HG02763 (cell line): ENCODE measurements around the gene LEMD1.

ENCODE experiments used
- ATAC-seq: cut with Tn5 transposase; IDR thresholded peaks from one replicate; pipeline ENCODE4 v1.9.1; 2021; ENCODE audit warnings: mild to moderate bottlenecking, moderate library complexity; ENCODE audit not compliant: unreplicated experiment

Gene LEMD1

GRCh38 chr1:205421798-205422197, at the start of gene LEMD1:
Gene LEMD1, minus strand, starts transcription at chr1:205422056. Its CDS starts 1,520 bp downstream, at chr1:205420536.
- no peak for ATAC-seq

DNA sequence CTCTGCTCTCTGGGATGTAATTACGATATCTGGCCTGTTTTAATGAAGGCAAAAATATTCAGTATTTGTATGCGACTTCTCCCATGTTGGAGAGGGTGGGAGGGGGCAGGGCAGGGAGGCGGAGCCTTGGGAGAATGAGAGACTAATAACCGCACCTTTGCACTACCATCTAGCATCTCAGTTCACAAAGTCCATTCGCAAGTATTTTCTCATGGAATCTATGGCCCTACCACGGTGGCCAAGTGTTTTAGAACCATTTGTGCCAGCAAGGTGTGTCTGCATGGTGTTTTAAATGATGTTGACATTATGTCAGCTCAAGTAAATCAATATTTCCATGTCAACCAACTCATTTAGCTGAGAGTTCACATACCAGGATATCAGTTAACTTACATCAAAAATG, 48.3 kb upstream of the LEMD1 start:
- ATAC-seq = no peak

DNA sequence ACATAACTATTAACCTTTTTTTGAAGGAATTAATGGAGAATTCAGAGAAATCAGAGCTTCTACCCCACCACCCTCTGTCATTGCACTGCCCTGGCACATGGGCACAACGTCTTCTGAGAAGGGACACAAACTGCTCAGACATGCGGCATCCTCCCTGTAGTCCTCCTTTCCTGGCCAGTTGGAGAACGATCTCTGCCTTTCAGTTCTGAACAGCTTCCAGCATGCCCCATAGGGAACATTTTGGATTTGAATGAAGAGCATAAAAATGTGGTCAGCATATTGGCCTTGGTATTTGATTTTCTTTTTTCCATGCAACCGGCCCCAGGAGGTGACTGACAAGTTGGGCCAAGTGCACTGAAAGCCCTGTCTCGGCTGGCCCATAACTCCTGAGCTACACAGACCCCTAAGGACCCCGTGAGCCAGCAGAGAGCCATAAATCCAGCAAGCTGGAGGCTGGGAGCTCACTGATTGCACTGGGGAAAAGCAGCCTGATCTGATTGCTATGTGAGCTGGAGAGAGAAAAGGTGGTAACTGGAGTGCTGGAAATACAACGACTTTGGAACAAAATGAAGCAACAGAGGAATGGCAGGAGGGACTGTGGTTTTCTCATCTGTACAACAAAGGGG, 44.9 kb upstream of the LEMD1 start:
- ATAC-seq = no peak

GRCh38 chr1:205465392-205465791, 43.5 kb upstream of the LEMD1 start:
- ATAC-seq = no peak

DNA sequence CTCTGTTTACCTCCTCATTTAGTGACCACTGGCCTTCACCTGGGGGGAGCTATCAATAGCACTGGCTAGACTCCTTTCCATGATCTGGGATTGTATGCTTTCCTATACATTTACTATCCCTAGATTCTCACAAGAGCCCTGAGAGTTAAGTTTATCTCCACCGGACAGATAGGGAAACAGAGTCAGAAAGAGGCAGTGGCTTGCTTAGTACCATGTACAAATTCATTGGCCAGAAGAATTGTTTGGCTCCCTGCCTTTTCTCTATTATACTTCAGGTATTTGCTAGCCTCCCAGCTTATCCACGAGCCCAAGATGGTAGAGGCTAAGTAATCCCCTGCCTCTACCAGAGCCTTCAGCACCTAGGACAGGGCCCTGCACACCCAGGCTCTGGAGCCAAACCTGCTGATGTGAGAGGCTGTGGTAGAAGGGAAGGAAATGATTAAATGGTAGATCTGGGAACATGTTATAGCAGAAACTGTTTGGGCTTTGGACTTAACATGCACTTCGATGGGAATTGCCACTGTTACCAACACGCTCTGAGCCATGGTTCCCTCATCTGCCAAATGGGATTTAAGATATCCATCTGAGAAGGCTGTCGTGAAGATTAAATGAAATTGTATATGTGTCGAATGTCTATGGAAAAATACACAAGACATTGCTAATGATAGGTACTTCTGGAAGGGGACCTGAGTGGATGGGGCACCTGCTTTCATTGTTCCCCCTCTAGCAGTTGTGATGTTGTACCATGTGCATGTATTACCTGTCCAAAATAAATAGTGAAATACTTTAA, 37.1 kb upstream of the LEMD1 start:
- no peak for ATAC-seq

DNA sequence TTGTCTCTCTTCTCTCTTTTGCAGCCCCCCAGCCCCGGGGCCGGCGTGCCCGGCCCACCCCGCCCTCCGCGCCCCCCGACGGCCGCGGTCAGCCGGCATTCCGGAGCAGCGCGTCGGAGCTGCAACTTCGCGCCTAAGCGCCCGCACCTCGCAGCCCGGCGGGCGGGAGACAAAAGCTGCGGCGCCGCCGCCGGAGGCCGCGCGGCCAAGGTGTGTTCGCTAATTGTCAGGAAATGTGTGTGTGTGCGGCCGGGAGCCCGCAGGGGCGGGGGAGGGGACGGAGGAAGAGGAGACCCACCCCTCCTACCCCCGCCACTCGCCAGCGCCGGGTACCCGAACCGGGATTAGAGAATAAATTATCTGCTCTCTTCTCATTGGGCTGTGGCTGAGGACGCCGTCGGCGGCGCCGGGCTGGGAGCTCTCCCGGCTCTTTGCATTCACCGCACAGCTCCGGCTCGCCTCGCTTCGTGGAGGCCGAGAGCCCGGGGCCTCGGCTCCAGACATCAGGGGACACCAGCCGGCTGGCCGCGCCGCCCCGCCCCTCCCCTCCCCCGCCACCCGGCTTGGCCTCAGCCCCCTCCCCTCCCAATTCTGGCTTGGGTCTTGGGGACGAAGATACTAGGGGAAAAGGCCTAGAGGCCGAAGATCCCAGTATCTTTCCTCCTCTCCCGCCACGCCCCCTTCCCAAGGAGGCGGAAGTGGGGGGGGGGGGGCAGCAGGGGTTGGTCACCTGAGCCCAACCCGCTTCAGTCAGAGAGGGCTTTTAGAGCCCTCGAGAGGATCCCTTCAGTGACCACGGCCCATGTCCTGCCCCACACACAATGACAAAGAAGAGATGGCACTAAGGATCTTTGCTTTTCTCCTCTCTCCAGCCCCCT, 35.3 kb upstream of the LEMD1 start:
- no peak for ATAC-seq

GRCh38 chr1:205456383-205456867, 34.6 kb upstream of the LEMD1 start:
- ATAC-seq = no peak

DNA sequence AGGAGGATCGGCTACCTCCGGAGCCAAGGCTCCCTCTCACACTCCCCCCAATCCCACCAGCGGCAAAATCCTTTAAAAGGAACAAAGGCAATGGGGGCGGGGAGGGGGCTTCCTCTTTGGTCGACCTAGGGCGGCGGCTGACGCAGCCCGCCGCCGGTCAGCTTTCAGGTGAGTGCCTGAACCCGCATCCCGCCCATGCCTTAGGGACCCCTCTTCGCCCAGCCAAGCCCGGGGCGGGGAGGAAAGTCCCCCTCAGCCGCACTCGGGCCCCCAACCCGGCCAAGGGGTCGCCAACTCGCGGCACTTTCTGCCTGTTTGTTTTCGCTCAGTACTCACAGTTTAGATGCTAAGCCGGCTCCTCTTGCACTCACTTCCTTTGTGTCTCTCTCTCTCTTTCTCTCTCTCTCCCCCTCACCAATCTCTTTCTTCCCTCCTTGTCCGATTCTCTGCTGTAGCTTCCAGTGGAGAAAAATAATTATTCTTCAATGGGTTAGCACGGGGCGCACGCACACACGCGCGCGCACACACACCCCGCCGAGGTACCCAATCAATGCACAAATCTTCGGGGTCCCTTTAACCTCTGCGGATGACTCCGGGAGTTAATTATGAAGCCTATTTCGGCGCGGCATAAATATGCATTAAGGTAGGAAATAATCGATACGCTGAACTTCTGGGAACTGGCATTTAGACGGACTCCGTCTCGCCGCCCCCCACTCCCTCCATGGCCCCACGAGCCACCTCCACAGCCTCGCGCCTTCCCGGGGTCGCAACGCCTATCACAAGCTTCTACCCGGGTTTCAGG, 33.9 kb upstream of the LEMD1 start, which contains the start of gene BLACAT1:
TSS of gene BLACAT1 (minus strand) at position 465 of the 802 bp plus-strand sequence.
- ATAC-seq = no peak

- ATAC-seq = no peak
Observed at GRCh38 chr1:205454903-205455335, 33.1 kb upstream of the LEMD1 start.

DNA sequence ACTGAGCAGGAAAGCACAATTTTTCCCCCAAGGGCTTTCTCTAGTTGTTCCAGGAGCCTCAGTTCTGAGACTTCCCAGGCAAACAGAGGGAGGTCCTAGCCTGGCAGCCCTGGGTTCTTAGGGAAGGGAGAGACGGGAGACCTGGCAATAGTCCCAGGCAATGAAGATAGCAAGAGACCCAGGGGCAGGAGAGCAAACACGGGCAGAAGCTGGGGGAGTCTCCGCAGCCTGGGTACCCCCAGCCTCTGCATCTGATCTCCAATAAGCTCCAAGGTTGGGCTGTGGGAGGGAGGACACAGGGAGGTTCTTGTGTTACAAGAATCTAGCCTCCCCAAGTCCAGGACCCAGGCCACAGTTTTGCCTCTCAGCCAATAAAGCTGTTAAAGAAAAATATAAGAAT, 31.6 kb upstream of the LEMD1 start:
- no peak for ATAC-seq

GRCh38 chr1:205452933-205453332, 31.1 kb upstream of the LEMD1 start:
- no peak for ATAC-seq

DNA sequence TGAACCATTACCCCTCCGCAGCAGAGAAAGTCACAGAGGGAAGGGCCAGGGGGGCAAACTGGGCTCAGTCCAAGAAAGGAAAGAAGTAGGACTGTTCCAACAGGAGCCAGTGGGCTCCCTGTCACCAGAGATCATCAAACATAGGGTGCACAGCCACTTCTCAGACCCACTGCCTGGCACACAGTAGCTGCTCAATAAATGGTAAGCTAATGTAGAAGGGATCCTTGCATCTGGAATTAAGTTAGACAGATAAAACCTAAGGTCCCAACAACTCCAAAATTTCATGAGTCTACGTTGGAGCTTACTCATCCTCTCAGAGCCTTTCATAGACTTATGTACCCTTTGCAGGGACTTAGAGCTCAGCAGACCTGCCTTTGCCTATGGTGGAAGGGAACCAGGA, 30.5 kb upstream of the LEMD1 start:
- ATAC-seq = no peak

GRCh38 chr1:205451759-205452164, 29.9 kb upstream of the LEMD1 start:
- ATAC-seq = no peak

DNA sequence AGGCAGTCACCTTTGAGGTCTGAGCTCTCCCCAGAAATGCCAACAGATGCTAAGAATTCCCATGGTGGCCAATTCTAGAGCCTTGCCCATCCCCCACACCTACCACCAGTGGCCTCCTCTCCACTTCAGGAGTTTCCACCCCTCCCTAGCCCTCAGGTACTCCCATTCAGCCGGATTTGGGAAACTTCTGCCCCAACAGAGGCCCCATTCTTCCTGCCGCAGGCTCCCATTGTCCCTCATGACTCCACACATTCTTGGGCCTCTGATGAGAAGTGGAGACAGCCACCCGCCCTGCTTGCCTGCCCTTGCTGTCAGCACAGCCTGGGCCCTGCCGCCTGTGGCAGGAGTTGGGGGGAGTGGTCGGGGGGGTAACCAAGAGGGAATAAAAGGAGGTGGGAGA, 29.3 kb upstream of the LEMD1 start:
- no peak for ATAC-seq

DNA sequence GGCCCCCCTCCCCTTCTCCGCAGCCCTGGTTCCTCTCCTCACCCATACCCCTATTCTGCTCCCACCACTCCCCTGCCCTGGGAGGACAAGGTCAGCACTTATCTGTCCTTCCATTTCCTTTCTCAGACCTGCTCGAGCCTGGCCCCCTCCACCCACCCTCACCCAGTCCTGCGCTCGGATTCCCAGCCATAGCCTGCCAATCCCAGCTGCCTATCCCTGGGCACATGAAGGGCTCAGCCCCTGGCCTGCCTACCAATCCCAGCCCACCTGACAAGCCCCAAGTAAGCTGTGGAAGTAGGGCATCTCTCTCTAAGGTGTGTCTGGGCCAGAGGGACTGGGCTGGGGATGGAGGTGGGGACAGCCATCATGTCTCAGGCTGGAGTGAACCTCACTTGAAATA, 28.6 kb upstream of the LEMD1 start:
- ATAC-seq = no peak

- no peak for ATAC-seq
Observed at GRCh38 chr1:205449750-205450443, 28.0 kb upstream of the LEMD1 start.

DNA sequence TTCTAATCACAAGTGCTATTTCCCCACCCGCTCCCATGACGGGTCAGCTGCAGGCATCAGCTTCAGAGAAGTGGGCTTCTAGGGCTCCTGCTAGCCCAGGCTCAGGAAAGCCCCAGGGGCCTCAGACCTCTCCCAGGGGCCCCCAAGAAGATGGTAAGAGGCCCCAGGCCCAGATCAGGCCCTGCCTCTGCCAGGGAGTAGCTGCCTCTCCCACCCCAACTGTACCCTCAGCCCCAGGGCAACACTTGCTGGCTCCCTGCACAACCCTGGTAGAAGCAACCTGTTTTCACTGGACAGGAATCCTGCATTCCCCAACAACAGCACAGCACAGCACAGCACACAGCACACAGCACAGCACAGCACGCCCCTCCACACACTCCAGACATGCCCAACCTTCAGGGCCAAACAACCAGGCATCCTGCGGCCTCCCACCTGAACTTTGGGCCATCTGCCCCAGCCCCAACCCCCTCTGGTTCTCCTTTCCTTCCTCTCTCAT, 27.4 kb upstream of the LEMD1 start:
- ATAC-seq = no peak

GRCh38 chr1:205448540-205449253, 26.8 kb upstream of the LEMD1 start:
- no peak for ATAC-seq
